ENCODE measurements around the gene ZNF20. TPM values are rescaled to one million over a fixed set of nuclear protein-coding genes. Genes with fewer than 3 reads are reported as not detected.

Gene ZNF20
- total RNA-seq (2014; rRNA removed; shearing (Covaris generic)) (5.5 and 5.9 TPM in 2 replicates), polyA plus RNA-seq (2016; fragmentation: Nextera tagmentation; extraction: Ambion mirVana) (1.3 and 2.1 TPM in 2 replicates)

DNA sequence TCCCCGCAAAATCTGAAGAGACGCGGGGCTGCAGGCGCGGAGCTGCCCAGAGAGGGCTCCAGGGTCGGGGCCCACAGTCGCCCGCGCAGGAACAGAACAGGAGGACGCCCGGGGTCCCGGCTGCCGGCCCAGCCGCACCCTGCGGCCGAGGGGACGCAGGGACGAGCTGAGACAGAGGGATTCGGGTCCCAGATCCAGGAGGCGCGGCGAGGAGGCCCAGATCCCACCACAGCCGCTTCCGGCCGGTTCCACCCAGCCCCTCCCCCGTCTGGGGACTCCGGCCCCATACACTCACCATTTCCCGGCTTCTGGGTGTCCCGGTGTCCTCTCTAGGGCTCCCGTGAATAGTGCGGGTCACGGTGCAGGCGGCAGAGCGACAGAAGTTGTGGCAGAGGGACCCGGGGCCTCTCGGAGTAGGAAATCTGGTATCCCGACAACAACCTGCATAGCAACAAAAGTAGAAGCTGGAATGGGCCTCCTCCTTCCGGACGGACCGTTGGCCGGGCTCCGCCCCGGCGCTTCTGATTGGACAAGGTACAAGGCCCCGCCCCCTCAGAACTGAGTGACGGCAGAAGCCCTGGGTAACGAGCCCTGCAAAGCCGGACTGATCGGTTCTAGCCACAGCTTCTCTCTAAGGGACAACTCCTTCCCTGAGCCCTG, at the start of gene ZNF20:
TSS of gene ZNF20 (minus strand) at position 466 of the 660 bp plus-strand sequence. CDS start at position 298, 168 bp downstream.
- Histone ChIP-seq H3K36me3 (ENCODE audit: low read depth) (peaks cover 20% of the 10 kb centered on the region), H3K9me2 (ENCODE audit: insufficient read depth) (no peaks in the 10 kb centered on the region), H3F3A (ENCODE audit: insufficient read depth) (peaks cover 21% of the 10 kb centered on the region), H2AFZ (peak within 1 kb of the TSS; percentile 83), H3K27ac (peak within 1 kb of the TSS; percentile 84), H3K9me3 (ENCODE audit: low read depth) (no peaks in the 10 kb centered on the region), H3K4me3 (peak within 1 kb of the TSS; percentile 93), H3K9ac (peak within 1 kb of the TSS; percentile 92), H3K79me2 (ENCODE audit: insufficient read depth) (peaks cover 31% of the 10 kb centered on the region), H3K27me3 (replicated peaks; ENCODE audit: insufficient read depth) (no peaks in the 10 kb centered on the region), H3K4me1 (ENCODE audit: insufficient read depth) (peaks cover 14% of the 10 kb centered on the region), H4K20me1 (ENCODE audit: insufficient read depth) (no peaks in the 10 kb centered on the region), H3K4me2 (ENCODE audit: unreplicated experiment) (peak within 1 kb of the TSS; percentile 95)
- peak; percentile 99 for DNase-seq
- 1% methylated on average over 41 to 48 of the region's 49 CpGs for WGBS, 2 experiments (ENCODE audit: low coverage in 1 of 2, low lambda C conversion rate in 2 of 2, missing lambda C conversion rate in 2 of 2)
- TF ChIP-seq EZH2 (IDR thresholded peaks at IDR 0.05; ENCODE audit: insufficient read depth, poor library complexity, severe bottlenecking) (no peak), EZH2phosphoT487 (IDR thresholded peaks at IDR 0.05; ENCODE audit: insufficient read depth, low read depth) (no peak)
- in situ Hi-C loops (cut with MboI), result no loop called here

DNA sequence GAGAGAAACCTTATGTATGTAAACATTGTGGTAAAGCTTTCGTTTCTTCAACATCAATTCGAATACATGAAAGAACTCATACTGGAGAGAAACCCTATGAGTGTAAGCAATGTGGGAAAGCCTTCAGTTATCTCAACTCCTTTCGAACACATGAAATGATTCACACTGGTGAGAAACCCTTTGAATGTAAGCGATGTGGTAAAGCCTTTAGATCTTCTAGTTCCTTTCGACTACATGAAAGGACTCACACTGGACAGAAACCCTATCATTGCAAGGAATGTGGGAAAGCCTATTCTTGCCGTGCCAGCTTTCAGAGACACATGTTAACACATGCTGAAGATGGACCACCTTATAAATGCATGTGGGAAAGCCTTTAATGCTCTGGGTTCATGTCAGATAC, 47.5 kb upstream of the ZNF20 start:
- peaks cover 14% of the 10 kb centered on the region for H3K9me3 ChIP-seq (ENCODE audit: low read depth)
- no peaks in the 10 kb centered on the region for H3K4me1 ChIP-seq (ENCODE audit: insufficient read depth)
- no peak overlapping the region for H2AFZ ChIP-seq
- no peak overlapping the region for H3K27ac ChIP-seq
- DNase-seq, result peak; percentile 21
- 96 to 98% methylated on average over 6 of the region's 6 CpGs for WGBS, 2 experiments (ENCODE audit: low coverage in 1 of 2, low lambda C conversion rate in 2 of 2, missing lambda C conversion rate in 2 of 2)
- peaks cover 85% of the 10 kb centered on the region for H3K36me3 ChIP-seq (ENCODE audit: low read depth)
- H3K4me2 ChIP-seq (ENCODE audit: unreplicated experiment), result no peak overlapping the region
- no peaks in the 10 kb centered on the region for H3K9me2 ChIP-seq (ENCODE audit: insufficient read depth)
- no peak overlapping the region for H3K9ac ChIP-seq
- H3K27me3 ChIP-seq (replicated peaks; ENCODE audit: insufficient read depth), result no peaks in the 10 kb centered on the region
- no peak overlapping the region for H3K4me3 ChIP-seq
- TF ChIP-seq EZH2 (IDR thresholded peaks at IDR 0.05; ENCODE audit: insufficient read depth, poor library complexity, severe bottlenecking), result no peak
- 0 out of 2 replicates have a peak, but pooled peaks cover 9% of the 10 kb centered on the region for H3F3A ChIP-seq (ENCODE audit: insufficient read depth)
- no peaks in the 10 kb centered on the region for H4K20me1 ChIP-seq (ENCODE audit: insufficient read depth)
- in situ Hi-C loops (cut with MboI), result no loop called here
- H3K79me2 ChIP-seq (ENCODE audit: insufficient read depth), result peaks cover 29% of the 10 kb centered on the region

GRCh38 chr19:12180377-12180776, 40.2 kb upstream of the ZNF20 start:
- H3F3A ChIP-seq (ENCODE audit: insufficient read depth), result no peaks in the 10 kb centered on the region
- H3K36me3 ChIP-seq (ENCODE audit: low read depth), result peaks cover 25% of the 10 kb centered on the region
- no peaks in the 10 kb centered on the region for H3K9me2 ChIP-seq (ENCODE audit: insufficient read depth)
- peaks cover 100% of the 10 kb centered on the region for H3K79me2 ChIP-seq (ENCODE audit: insufficient read depth)
- in situ Hi-C loops (cut with MboI), result no loop called here
- H3K9ac ChIP-seq, result no peak overlapping the region
- no peaks in the 10 kb centered on the region for H3K27me3 ChIP-seq (replicated peaks; ENCODE audit: insufficient read depth)
- no peaks in the 10 kb centered on the region for H4K20me1 ChIP-seq (ENCODE audit: insufficient read depth)
- no peak overlapping the region for H2AFZ ChIP-seq
- DNase-seq, result no peak
- no peaks in the 10 kb centered on the region for H3K4me1 ChIP-seq (ENCODE audit: insufficient read depth)
- no peak overlapping the region for H3K4me3 ChIP-seq
- TF ChIP-seq EZH2 (IDR thresholded peaks at IDR 0.05; ENCODE audit: insufficient read depth, poor library complexity, severe bottlenecking), result no peak
- no peak for TF ChIP-seq EZH2phosphoT487 (IDR thresholded peaks at IDR 0.05; ENCODE audit: insufficient read depth, low read depth)
- no peak overlapping the region for H3K27ac ChIP-seq
- WGBS, 2 experiments (ENCODE audit: low coverage in 1 of 2, low lambda C conversion rate in 2 of 2, missing lambda C conversion rate in 2 of 2), result 93 to 97% methylated on average over 3 of the region's 3 CpGs
- H3K9me3 ChIP-seq (ENCODE audit: low read depth), result no peaks in the 10 kb centered on the region
- no peak overlapping the region for H3K4me2 ChIP-seq (ENCODE audit: unreplicated experiment)

DNA sequence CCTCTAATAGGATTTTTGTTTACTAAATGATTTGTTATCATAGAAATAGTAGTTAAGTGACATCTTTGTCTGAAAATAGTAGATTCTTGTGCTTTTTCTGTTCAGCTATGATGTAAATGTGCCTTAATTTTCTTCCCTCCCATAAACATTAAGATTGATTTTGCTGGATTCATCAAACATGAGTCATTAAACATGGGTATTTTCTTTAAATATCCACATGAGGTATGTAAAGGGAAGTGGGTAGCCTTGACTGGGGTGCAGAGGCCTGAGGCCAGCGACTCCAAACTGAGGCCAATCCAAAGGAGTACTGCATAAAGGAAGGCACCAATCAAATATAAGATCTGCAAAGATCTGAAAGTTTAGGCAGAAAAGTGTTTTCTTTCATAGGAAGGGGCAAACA, 26.5 kb upstream of the ZNF20 start:
- DNase-seq, result peak; percentile 31
- H3K79me2 ChIP-seq (ENCODE audit: insufficient read depth), result peaks cover 82% of the 10 kb centered on the region
- WGBS, 2 experiments (ENCODE audit: low coverage in 1 of 2, low lambda C conversion rate in 2 of 2, missing lambda C conversion rate in 2 of 2), result 95 to 100% methylated on average over 1 of the region's 1 CpG

More for the DNA sequence above, 26.5 kb upstream of the ZNF20 start:
- no peaks in the 10 kb centered on the region for H3K9me3 ChIP-seq (ENCODE audit: low read depth)
- no peak overlapping the region for H3K4me2 ChIP-seq (ENCODE audit: unreplicated experiment)
- TF ChIP-seq EZH2 (IDR thresholded peaks at IDR 0.05; ENCODE audit: insufficient read depth, poor library complexity, severe bottlenecking) (no peak), EZH2phosphoT487 (IDR thresholded peaks at IDR 0.05; ENCODE audit: insufficient read depth, low read depth) (no peak)
- H2AFZ ChIP-seq, result no peak overlapping the region
- in situ Hi-C loops (cut with MboI), result no loop called here
- H3K27me3 ChIP-seq (replicated peaks; ENCODE audit: insufficient read depth), result no peaks in the 10 kb centered on the region
- peak overlapping the region; percentile 30 for H3K27ac ChIP-seq
- H3F3A ChIP-seq (ENCODE audit: insufficient read depth), result peaks cover 27% of the 10 kb centered on the region
- no peak overlapping the region for H3K4me3 ChIP-seq
- no peak overlapping the region for H3K9ac ChIP-seq
- peaks cover 22% of the 10 kb centered on the region for H3K4me1 ChIP-seq (ENCODE audit: insufficient read depth)
- no peaks in the 10 kb centered on the region for H4K20me1 ChIP-seq (ENCODE audit: insufficient read depth)
- H3K9me2 ChIP-seq (ENCODE audit: insufficient read depth), result no peaks in the 10 kb centered on the region
- H3K36me3 ChIP-seq (ENCODE audit: low read depth), result peaks cover 4% of the 10 kb centered on the region; the same call in 1 of the 2 replicates
